SJSA1 (cell line): Measurements from ENCODE around the gene ARHGEF16. TPM values are rescaled to one million over a fixed set of nuclear protein-coding genes. Genes with fewer than 3 reads are reported as not detected.

Experiments
- DNase-seq, 2 experiments: peaks; one replicate each; pipeline ENCODE4 v3.0.0-alpha.2; 2015 to 2020; ENCODE audit warnings: low spot score in 2 of 2, low read depth in 1 of 2
- H3K27ac ChIP-seq: fragments of 250-450 bp; sonication (Bioruptor Pico); 2 replicates; pipeline ENCODE4 v1.5.1; 2020; ENCODE audit warnings: mild to moderate bottlenecking, moderate library complexity
- H3K27me3 ChIP-seq: fragments of 250-450 bp; sonication (Bioruptor Pico); replicated peaks from 2 replicates; pipeline ENCODE4 v1.5.1; 2020; ENCODE audit warnings: mild to moderate bottlenecking, moderate library complexity
- H3K36me3 ChIP-seq: fragments of 250-450 bp; sonication (Bioruptor Pico); 2 replicates; pipeline ENCODE4 v1.5.1; 2020; ENCODE audit warnings: mild to moderate bottlenecking
- H3K4me1 ChIP-seq: fragments of 250-450 bp; sonication (Bioruptor Pico); replicated peaks from 2 replicates; pipeline ENCODE4 v1.6.1; 2021; ENCODE audit warnings: mild to moderate bottlenecking
- H3K4me3 ChIP-seq: fragments of 250-450 bp; sonication (Bioruptor Pico); 2 replicates; pipeline ENCODE4 v1.5.1; 2020; ENCODE audit warnings: mild to moderate bottlenecking
- H3K9me3 ChIP-seq: fragments of 250-450 bp; sonication (Bioruptor Pico); replicated peaks from 2 replicates; pipeline ENCODE4 v1.5.1; 2020; ENCODE audit warnings: mild to moderate bottlenecking
- total RNA-seq: library from RNA; depleted of rRNA; stranded (reverse); fragments of >200 nt; shearing (Covaris generic); gene quantifications from 2 replicates; pipeline ENCODE4 v1.2.3, GENCODE V29; 2014

The ARHGEF16 gene
- total RNA-seq, 1 experiment from 2014 or later = 34.9 TPM

DNA sequence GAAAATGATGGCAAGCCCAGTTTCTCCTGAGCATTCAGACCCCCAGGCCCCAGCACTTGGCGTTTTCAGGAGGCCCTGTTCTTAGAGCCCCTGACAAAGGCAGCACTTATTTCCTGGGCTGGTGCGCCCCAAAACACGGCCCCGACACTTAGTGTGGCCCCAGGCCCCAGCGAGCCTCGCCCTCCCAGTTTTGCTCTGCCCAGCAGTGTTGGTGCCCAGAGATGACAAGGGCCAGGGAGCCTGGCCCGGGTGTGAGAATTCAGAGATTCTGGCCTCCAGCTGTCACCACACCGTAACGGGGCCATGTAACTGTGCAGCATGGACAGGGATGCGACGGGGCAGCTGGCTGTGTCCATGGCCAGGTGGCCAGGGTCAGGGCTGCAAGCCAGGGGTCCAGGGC, 18.0 kb upstream of the ARHGEF16 start:
- Histone ChIP-seq H3K9me3 (no peaks in the 10 kb centered on the region), H3K27me3 (peaks cover 9% of the 10 kb centered on the region), H3K4me1 (no peaks in the 10 kb centered on the region), H3K27ac (no peak overlapping the region), H3K4me3 (no peak overlapping the region), H3K36me3 (no peaks in the 10 kb centered on the region)
- no peak for DNase-seq

GRCh38 chr1:3436901-3437300, 17.6 kb upstream of the ARHGEF16 start:
- no peak for DNase-seq
- Histone ChIP-seq H3K27me3 (peaks cover 14% of the 10 kb centered on the region), H3K4me3 (no peak overlapping the region), H3K9me3 (no peaks in the 10 kb centered on the region), H3K4me1 (no peaks in the 10 kb centered on the region), H3K27ac (no peak overlapping the region), H3K36me3 (no peaks in the 10 kb centered on the region)

DNA sequence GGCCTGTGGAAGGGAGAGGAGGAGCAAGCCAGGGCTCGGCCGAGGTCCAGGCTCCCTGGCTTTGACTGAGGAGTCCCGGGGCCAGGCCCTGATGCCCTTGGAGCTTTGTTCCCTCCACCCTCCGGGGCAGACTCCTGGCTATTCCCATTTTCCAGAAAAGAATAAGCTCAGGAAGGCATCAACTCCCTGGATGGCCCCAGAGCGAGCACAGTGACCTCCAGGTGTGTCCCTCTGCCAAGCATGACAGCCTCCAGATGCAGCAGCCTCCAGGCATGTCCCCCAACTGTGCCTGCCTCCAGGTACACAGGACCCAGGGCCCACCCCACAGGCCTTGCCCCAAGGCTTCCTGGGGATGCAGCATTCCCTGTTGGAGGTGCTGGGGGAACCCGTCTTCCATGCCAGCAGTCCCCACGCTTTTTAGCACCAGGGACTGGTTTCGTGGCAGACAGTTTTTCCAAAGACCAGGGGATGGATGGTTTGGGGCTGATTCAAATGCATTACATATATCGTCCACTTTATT, 15.7 kb upstream of the ARHGEF16 start:
- Histone ChIP-seq H3K4me1 (no peaks in the 10 kb centered on the region; the same call in 1 of the 2 replicates), H3K4me3 (no peak overlapping the region), H3K36me3 (no peaks in the 10 kb centered on the region), H3K27me3 (peaks cover 17% of the 10 kb centered on the region), H3K27ac (no peak overlapping the region), H3K9me3 (no peaks in the 10 kb centered on the region)
- DNase-seq = no peak

- H3K27me3 ChIP-seq = peaks cover 17% of the 10 kb centered on the region
- H3K36me3 ChIP-seq = no peaks in the 10 kb centered on the region
- no peaks in the 10 kb centered on the region for H3K9me3 ChIP-seq
- H3K4me3 ChIP-seq = no peak overlapping the region
- DNase-seq = no peak
- H3K27ac ChIP-seq = no peak overlapping the region
- peaks cover 3% of the 10 kb centered on the region; the same call in 1 of the 2 replicates for H3K4me1 ChIP-seq
These were observed 14.8 kb upstream of the ARHGEF16 start for GRCh38 chr1:3439346-3440299.

DNA sequence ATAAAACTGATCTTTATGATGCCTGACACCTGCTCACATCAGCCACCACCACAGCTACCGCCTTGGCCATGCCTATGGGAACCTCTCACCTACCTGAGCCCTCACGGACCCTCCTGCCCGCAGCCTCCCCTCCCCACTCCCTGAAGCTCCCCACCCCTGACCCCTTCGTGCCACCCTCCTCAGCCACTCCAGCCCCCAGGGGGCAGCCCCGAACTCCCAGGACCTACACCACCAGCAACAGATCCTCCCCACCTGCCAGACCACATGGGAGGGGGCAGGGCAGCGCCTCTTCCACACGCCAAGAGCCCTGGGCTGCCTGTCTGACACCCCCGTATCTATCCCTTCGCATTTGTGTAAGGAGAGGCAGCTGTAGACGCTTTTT, 14.2 kb upstream of the ARHGEF16 start:
- H3K4me3 ChIP-seq = no peak overlapping the region
- H3K36me3 ChIP-seq = no peaks in the 10 kb centered on the region
- H3K4me1 ChIP-seq = peaks cover 3% of the 10 kb centered on the region; the same call in 1 of the 2 replicates
- no peak overlapping the region for H3K27ac ChIP-seq
- no peak for DNase-seq
- no peaks in the 10 kb centered on the region for H3K9me3 ChIP-seq
- peaks cover 17% of the 10 kb centered on the region for H3K27me3 ChIP-seq

DNA sequence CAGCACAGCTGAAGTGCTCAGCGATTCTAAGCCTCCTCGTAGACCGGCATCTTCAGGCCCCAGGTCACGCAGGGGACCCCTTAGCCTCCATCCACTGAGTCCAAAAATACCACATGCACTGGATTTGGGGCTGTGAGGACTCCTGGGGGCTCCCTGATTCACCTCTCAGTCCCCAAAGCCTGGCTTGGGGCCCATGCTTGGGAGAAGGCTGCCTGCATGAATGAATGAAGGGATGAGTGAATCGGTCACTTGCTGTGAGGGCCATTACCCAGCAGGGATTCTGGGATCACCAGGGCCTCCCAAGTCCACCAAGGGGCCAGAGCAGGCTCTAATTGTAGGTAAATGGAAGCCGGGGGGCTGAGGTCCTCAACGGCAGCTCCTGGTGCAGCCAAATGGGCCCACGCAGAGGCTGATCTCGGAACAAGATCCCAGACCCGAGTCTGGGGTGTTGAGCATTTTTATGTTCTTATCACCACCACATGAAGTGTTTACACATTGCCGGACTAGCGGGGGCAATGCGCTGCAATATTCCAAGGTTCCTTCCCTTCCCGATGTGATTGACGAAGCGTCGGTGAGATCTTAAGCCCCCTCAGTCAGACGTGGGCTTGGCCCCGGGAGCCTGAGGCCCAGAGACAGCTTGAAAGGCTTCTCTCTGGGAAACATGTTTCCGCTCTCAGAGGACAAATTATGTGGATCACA, 13.6 kb upstream of the ARHGEF16 start:
- Histone ChIP-seq H3K36me3 (no peaks in the 10 kb centered on the region), H3K9me3 (no peaks in the 10 kb centered on the region), H3K4me1 (peaks cover 3% of the 10 kb centered on the region; the same call in 1 of the 2 replicates), H3K27me3 (peaks cover 17% of the 10 kb centered on the region), H3K27ac (no peak overlapping the region), H3K4me3 (no peak overlapping the region)
- DNase-seq = no peak

DNA sequence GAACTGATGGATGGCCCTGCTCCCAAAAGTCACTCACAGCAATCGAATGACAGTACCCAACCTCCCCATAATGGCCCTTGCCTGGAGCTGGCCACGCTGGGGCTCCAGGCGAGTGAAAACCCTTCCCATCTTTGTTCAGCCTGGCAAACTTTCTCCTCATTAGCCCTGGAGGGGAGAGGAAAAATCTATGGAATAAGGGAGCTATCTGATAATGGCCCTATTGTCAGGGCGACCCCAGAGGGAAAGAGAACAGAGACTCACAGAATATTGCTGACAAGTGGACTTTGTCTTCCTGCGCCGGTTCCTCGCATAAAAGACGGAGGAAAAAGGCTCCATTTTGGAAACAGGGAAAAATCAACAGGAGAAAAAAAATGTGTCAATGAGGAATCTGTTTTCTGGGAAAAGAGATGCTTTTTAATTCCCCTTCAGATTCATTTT, 13.0 kb upstream of the ARHGEF16 start:
- no peak for DNase-seq
- Histone ChIP-seq H3K4me1 (peaks cover 3% of the 10 kb centered on the region; the same call in 1 of the 2 replicates), H3K36me3 (no peaks in the 10 kb centered on the region), H3K27me3 (peaks cover 17% of the 10 kb centered on the region), H3K4me3 (no peak overlapping the region), H3K9me3 (no peaks in the 10 kb centered on the region), H3K27ac (no peak overlapping the region)

DNA sequence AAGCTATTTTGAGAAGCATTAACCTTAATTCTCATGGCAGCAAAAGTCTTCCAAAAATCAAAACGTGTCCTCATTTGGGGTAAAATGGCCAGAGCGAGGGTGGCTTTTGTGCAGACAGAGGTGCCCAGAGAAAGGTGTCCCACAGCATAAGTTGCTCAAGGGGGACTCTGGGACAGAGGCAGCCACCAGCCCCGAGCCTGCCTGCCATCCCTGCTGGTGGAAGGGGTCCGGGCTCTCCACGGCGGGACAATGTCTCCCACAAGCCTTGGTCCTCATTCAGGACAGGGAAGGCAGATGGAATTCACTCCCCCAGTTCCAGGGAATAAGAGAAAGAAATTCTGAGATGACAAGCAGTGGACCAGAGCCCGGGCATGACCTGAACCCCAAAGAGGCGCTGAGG, 12.6 kb upstream of the ARHGEF16 start:
- H3K9me3 ChIP-seq = no peaks in the 10 kb centered on the region
- H3K36me3 ChIP-seq = no peaks in the 10 kb centered on the region
- no peak overlapping the region for H3K27ac ChIP-seq
- peaks cover 3% of the 10 kb centered on the region; the same call in 1 of the 2 replicates for H3K4me1 ChIP-seq
- peaks cover 17% of the 10 kb centered on the region for H3K27me3 ChIP-seq
- no peak overlapping the region for H3K4me3 ChIP-seq
- no peak for DNase-seq

- DNase-seq = no peak
- Histone ChIP-seq H3K9me3 (0 out of 2 replicates have a peak, but pooled peaks cover under 1% of the 10 kb centered on the region), H3K27me3 (peaks cover 17% of the 10 kb centered on the region), H3K36me3 (no peaks in the 10 kb centered on the region), H3K27ac (no peak overlapping the region), H3K4me3 (no peak overlapping the region), H3K4me1 (peaks cover 3% of the 10 kb centered on the region; the same call in 1 of the 2 replicates)
These were observed 12.1 kb upstream of the ARHGEF16 start for GRCh38 chr1:3442331-3442730.

DNA sequence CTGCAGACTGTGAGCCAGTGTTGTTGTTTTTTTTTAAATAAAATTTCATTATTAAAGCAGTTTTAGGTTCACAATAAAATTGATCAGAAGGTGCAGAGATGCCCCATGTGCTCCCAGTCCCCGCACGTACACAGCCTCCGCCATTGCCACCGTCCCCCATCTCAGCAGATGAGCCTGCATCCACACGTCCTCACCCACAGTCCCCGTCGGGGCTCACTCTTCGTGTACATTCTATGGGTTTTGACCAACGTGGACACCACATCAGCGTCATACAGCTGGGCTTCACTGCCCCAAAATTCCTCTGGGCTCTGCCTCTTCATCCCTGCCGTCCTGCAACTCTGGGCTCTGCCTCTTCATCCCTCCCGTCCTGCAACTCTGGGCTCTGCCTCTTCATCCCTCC, 11.6 kb upstream of the ARHGEF16 start:
- no peak for DNase-seq
- peaks cover 22% of the 10 kb centered on the region for H3K27me3 ChIP-seq
- H3K27ac ChIP-seq = no peak overlapping the region
- no peak overlapping the region for H3K4me3 ChIP-seq
- H3K4me1 ChIP-seq = peaks cover 3% of the 10 kb centered on the region; the same call in 1 of the 2 replicates
- H3K9me3 ChIP-seq = 0 out of 2 replicates have a peak, but pooled peaks cover 4% of the 10 kb centered on the region
- H3K36me3 ChIP-seq = no peaks in the 10 kb centered on the region

DNA sequence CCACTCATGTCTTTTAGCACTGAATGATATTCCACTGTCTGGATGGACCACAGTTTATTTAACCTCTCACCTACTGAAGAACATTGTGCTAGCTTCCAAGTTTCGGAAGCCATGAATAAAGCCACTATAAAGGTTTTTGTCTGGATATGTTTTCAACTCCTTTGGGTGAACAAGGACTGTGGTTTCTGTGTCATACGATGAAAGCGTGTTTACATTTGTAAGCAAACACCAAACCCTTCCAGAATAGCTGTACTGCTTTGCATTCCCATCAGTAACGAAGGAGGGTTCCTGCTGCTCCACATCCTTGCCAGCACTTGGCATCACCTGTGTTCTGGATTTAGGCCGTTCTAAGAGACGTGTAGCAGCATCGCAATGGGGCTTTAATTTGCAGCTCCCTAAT, 10.7 kb upstream of the ARHGEF16 start:
- Histone ChIP-seq H3K36me3 (no peaks in the 10 kb centered on the region), H3K27me3 (peaks cover 28% of the 10 kb centered on the region), H3K4me1 (peaks cover 3% of the 10 kb centered on the region; the same call in 1 of the 2 replicates), H3K9me3 (0 out of 2 replicates have a peak, but pooled peaks cover 4% of the 10 kb centered on the region), H3K27ac (no peak overlapping the region), H3K4me3 (no peak overlapping the region)
- no peak for DNase-seq

DNA sequence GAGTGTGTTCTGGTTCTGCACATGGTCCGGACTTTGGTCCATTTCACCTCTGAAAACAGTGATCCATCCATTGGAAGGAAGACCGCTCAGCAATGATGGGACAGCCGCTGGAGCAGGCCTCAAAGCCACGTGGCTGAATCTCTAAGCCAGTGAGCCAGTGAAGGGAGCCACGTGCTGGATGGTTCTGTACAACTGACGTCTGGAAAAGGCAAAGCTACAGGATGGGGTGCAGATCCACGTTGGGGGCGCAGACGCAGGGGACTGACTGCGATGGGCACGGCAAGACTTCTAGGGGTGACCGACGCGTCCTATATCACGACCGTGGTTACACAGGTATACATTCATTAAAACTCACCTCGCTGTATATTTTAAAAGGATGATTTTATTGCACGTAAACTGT, 10.2 kb upstream of the ARHGEF16 start:
- H3K9me3 ChIP-seq = 0 out of 2 replicates have a peak, but pooled peaks cover 4% of the 10 kb centered on the region
- H3K27me3 ChIP-seq = peaks cover 30% of the 10 kb centered on the region
- H3K4me1 ChIP-seq = peaks cover 3% of the 10 kb centered on the region; the same call in 1 of the 2 replicates
- no peak for DNase-seq
- H3K4me3 ChIP-seq = no peak overlapping the region
- H3K27ac ChIP-seq = no peak overlapping the region
- H3K36me3 ChIP-seq = no peaks in the 10 kb centered on the region

- Histone ChIP-seq H3K4me1 (peaks cover 3% of the 10 kb centered on the region; the same call in 1 of the 2 replicates), H3K9me3 (0 out of 2 replicates have a peak, but pooled peaks cover 4% of the 10 kb centered on the region), H3K27me3 (peaks cover 30% of the 10 kb centered on the region), H3K27ac (no peak overlapping the region), H3K36me3 (no peaks in the 10 kb centered on the region), H3K4me3 (no peak overlapping the region)
- DNase-seq = no peak
These were observed 9.7 kb upstream of the ARHGEF16 start for GRCh38 chr1:3444736-3445135.
